Sigmoid colon (tissue), 4 donors: ENCODE data around the gene PTPRA.

Experiments used
- EP300 ChIP-seq, 4 donors: sonication (generic); formaldehyde crosslinking; IDR thresholded peaks; one replicate each; pipeline ENCODE4 v1.6.1; 2017; ENCODE audit warnings: antibody characterized with exemption in 4 of 4
- TF ChIP-seq, protein P1 (sequence below), 4 experiments: fragments of 450-650 bp in 3 of 4; fragments of 200-600 bp in 1 of 4; IDR thresholded peaks; one replicate each; pipeline ENCODE4 v1.5.1; 2016 to 2019; ENCODE audit warnings: antibody characterized with exemption in 4 of 4, mild to moderate bottlenecking in 3 of 4, moderate library complexity in 2 of 4

DNA sequence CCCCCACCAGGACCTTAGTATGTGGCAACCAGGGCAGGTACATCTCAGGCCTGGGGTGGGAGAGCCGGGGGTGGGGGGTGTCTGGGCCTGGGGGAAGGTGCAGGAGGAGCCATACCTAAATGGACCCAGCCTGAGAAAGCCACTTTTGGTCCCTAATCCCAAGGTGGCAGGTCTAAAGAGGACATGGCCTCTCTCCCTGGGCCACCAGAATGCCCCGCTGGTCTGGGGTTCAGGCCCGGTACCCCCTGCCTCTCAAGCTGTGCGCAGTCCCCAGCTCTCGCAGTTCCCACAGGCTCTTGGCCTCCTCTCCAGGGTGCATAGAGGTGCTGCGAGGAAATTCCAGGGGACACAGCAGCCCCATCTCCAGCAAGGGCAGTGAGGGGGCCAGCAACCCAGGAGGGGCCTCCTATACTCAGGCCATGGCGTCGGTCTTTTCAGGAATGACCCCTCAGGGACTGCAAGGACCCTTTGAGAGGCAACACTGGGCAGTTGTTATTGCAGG lies 212.3 kb downstream of the PTPRA start:
- no peak for TF ChIP-seq EP300 (IDR thresholded peaks at IDR 0.05)
- TF ChIP-seq, protein P1, sequence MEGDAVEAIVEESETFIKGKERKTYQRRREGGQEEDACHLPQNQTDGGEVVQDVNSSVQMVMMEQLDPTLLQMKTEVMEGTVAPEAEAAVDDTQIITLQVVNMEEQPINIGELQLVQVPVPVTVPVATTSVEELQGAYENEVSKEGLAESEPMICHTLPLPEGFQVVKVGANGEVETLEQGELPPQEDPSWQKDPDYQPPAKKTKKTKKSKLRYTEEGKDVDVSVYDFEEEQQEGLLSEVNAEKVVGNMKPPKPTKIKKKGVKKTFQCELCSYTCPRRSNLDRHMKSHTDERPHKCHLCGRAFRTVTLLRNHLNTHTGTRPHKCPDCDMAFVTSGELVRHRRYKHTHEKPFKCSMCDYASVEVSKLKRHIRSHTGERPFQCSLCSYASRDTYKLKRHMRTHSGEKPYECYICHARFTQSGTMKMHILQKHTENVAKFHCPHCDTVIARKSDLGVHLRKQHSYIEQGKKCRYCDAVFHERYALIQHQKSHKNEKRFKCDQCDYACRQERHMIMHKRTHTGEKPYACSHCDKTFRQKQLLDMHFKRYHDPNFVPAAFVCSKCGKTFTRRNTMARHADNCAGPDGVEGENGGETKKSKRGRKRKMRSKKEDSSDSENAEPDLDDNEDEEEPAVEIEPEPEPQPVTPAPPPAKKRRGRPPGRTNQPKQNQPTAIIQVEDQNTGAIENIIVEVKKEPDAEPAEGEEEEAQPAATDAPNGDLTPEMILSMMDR (IDR thresholded peaks at IDR 0.05): no peak
